VCaP (cell line): ENCODE data around the gene PAGR1.

ENCODE experiments used
- H3K27ac ChIP-seq: fragments of 450-650 bp; 2 replicates; pipeline ENCODE4 v1.5.1; 2017
- CTCF ChIP-seq: fragments of 450-650 bp; conservative IDR thresholded peaks from 2 replicates; pipeline ENCODE4 v1.5.1; 2017; ENCODE audit warnings: mild to moderate bottlenecking, moderate library complexity

Gene PAGR1

GRCh38 chr16:29813644-29814562 lies 2.0 kb upstream of the PAGR1 start:
- H3K27ac ChIP-seq = peak overlapping the region; percentile 92
- no peak for TF ChIP-seq CTCF

DNA sequence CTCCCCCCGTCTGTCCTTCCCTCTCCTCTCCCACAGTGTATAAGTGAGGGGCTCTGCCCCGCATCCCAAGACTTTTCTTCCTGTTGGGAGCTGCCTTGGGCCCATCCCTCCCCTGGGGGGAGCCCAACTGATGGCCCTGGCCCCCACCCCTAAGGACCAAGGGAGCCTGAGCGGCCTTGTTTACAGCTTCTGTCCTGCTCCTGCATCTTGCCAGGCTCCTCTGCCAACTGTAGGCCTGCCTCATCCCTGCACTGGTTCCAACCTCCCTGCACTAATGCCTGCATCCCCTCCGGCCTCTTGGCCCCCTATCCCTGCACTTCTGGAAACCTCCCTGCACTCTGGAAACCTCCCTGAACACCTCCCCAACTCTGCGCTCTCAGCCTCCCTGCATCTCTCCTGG lies 1.4 kb upstream of the PAGR1 start:
- no peak for TF ChIP-seq CTCF

DNA sequence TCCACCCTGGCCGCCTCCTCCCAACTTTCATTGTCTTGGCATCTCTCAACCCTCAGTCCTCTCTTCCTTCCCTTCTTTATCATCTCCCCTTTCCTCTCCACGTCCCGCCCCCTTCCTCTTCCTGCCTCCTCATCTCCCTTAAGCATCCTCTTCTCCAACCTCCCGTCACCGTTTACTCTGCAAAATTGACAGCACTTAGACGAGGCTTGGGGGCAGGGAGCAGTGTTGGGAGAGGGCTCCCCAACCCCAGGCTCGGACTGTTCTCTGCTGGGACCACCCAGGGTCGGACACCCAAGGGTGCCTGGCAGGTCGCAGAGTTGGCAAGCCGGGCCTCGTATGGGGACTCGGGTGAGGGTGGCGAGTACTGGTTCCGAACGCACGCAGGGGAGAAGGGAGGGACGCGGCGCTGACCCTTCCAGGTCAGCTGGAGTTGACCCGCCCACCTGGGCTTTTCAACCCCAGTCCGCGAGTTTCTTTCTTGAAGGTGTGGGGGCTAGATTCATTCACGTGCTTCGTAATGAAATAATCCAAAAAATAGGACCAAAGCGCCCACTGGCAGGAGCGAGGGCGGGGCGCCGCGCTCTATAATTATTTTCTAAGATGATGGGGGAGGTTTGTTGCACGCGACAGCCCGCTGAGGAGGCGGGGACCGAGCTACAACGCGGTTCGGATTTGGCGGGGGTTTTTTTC lies 775 bp upstream of the PAGR1 start:
- H3K27ac ChIP-seq = peak overlapping the region; percentile 92
- no peak for TF ChIP-seq CTCF

More for the DNA sequence above, 1.4 kb upstream of the PAGR1 start:
- H3K27ac ChIP-seq = peak overlapping the region; percentile 92

- H3K27ac ChIP-seq = peak overlapping the region; percentile 92
- no peak for TF ChIP-seq CTCF
Observed at GRCh38 chr16:29816694-29817441, 916 bp downstream of the PAGR1 start.

DNA sequence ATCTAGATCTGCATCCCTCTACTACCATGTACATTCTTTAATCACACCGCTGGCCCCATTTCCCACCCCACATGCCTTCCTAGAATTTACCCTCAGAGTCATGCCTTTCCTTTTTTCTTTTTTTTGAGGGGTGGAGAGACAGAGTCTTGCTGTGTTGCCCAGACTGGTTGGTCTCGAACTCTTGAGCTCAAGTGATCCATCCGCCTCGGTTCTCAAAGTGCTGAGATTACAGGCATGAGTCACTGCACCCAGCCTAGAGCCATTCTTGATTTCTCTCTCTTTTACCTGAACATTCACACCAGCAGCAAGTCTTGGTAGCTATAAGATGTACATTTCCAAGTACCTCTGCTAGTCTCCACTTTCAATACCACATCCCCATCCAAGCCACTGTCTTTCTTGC lies 2.1 kb downstream of the PAGR1 start:
- H3K27ac ChIP-seq = peak overlapping the region; percentile 92; the same call in 1 of the 2 replicates
- TF ChIP-seq CTCF = no peak

- no peak overlapping the region for H3K27ac ChIP-seq
- no peak for TF ChIP-seq CTCF
Observed at GRCh38 chr16:29819506-29819905, 3.6 kb downstream of the PAGR1 start.

GRCh38 chr16:29820271-29820701 lies 4.3 kb downstream of the PAGR1 start, which contains the start of gene MVP:
Gene MVP, plus strand, starts transcription at chr16:29820462. Its CDS starts 10,088 bp downstream, at chr16:29830550.
- TF ChIP-seq CTCF = no peak
- no peak within 1 kb of the TSS for H3K27ac ChIP-seq
